ENCODE measurements around the gene UBD.

- TF ChIP-seq CTCF (IDR thresholded peaks at IDR 0.05) (no peak), POLR2A (IDR thresholded peaks at IDR 0.05) (no peak), EP300 (IDR thresholded peaks at IDR 0.05) (no peak)
Observed at GRCh38 chr6:29520232-29520631, 39.3 kb downstream of the UBD start.
